HL-60 (cell line): ENCODE results near the gene DNAH7.
"Not testable (repeated sequence)": the region's sequence is repeated elsewhere in the genome, so short reads cannot be mapped to it uniquely, and the experiment has no call there.

Experiments
- DNase-seq, 2 experiments: peaks; one replicate each; pipeline ENCODE4 v3.0.0-alpha.2; 2010 to 2020; ENCODE audit warnings: low read depth in 1 of 2, low spot score in 1 of 2
- H3K27ac ChIP-seq: fragments of 250-450 bp; sonication (Bioruptor Pico); replicated peaks from 2 replicates; pipeline ENCODE4 v1.5.1; 2020; ENCODE audit warnings: mild to moderate bottlenecking, moderate library complexity
- H3K27me3 ChIP-seq: fragments of 250-450 bp; sonication (Bioruptor Pico); 2 replicates; pipeline ENCODE4 v1.5.1; 2021; ENCODE audit warnings: mild to moderate bottlenecking, moderate library complexity; ENCODE audit not compliant: insufficient read depth, poor library complexity, severe bottlenecking
- H3K4me3 ChIP-seq: replicated peaks from 2 replicates; pipeline ENCODE4 v1.5.1; 2011; ENCODE audit warnings: mild to moderate bottlenecking, control low read depth, low read length; ENCODE audit not compliant: insufficient read depth
- CTCF ChIP-seq: IDR thresholded peaks from one replicate; pipeline ENCODE4 v1.5.1; 2011; ENCODE audit warnings: low read length, control low read depth, inconsistent platforms; ENCODE audit not compliant: insufficient read depth
- GABPA ChIP-seq: IDR thresholded peaks from 2 replicates; pipeline ENCODE4 v1.6.1; 2012; ENCODE audit warnings: low read depth
- SPI1 ChIP-seq: IDR thresholded peaks from 2 replicates; pipeline ENCODE4 v1.6.1; 2012; ENCODE audit warnings: low read depth, mild to moderate bottlenecking, borderline replicate concordance
- TF ChIP-seq, protein P1 (sequence below): IDR thresholded peaks from 2 replicates; pipeline ENCODE4 v1.6.1; 2012; ENCODE audit warnings: low read depth; ENCODE audit not compliant: insufficient replicate concordance

DNAH7 gene

DNA sequence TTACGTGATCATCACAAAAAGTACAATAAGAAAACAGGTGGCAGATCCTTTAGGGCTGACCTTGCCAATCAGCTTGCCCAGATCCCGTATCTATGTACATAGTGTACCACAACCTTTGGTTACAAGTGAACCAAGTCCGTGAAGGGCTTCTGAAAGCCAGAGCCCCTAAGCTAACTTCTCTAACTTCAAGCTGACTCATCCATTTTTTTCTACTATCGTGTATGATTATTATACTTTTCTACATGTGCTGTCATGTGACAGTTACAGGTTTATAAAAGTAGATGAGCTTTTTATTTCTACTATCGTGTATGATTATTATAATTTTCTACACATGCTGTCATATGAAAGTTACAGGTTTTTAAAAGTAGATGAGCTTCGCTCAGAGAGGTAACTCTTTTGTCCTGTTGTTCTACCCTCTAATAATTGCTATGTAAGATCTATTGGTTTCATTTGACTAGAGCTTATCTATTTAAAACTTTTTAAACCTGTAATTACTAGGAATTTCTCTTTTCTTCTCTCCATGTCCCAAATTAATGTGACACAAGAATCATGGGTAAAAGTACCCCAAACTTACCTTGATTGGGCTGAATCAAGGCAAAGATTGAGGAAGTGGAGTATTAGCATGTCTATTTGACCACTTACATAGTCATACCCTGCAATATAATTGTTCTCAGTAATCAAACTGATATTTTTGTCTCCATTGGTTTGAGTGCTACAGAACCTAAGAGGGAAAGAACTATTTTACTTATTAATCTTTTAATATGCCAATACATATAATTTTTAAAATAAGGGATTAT, 29.4 kb upstream of the DNAH7 start:
- no peak for DNase-seq
- no peak overlapping the region for H3K27ac ChIP-seq
- TF ChIP-seq CTCF = no peak
- TF ChIP-seq SPI1 = peak; percentile 27; the same call in 1 of the 2 replicates
- no peaks in the 10 kb centered on the region for H3K27me3 ChIP-seq
- H3K4me3 ChIP-seq = no peak overlapping the region

- TF ChIP-seq CTCF = no peak
- no peak for TF ChIP-seq SPI1
- TF ChIP-seq, protein P1, sequence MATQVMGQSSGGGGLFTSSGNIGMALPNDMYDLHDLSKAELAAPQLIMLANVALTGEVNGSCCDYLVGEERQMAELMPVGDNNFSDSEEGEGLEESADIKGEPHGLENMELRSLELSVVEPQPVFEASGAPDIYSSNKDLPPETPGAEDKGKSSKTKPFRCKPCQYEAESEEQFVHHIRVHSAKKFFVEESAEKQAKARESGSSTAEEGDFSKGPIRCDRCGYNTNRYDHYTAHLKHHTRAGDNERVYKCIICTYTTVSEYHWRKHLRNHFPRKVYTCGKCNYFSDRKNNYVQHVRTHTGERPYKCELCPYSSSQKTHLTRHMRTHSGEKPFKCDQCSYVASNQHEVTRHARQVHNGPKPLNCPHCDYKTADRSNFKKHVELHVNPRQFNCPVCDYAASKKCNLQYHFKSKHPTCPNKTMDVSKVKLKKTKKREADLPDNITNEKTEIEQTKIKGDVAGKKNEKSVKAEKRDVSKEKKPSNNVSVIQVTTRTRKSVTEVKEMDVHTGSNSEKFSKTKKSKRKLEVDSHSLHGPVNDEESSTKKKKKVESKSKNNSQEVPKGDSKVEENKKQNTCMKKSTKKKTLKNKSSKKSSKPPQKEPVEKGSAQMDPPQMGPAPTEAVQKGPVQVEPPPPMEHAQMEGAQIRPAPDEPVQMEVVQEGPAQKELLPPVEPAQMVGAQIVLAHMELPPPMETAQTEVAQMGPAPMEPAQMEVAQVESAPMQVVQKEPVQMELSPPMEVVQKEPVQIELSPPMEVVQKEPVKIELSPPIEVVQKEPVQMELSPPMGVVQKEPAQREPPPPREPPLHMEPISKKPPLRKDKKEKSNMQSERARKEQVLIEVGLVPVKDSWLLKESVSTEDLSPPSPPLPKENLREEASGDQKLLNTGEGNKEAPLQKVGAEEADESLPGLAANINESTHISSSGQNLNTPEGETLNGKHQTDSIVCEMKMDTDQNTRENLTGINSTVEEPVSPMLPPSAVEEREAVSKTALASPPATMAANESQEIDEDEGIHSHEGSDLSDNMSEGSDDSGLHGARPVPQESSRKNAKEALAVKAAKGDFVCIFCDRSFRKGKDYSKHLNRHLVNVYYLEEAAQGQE = no peak
- TF ChIP-seq GABPA = no peak
- no peak for DNase-seq
- Histone ChIP-seq H3K27me3 (no peaks in the 10 kb centered on the region), H3K4me3 (no peak overlapping the region), H3K27ac (no peak overlapping the region)
These were observed 28.5 kb upstream of the DNAH7 start for GRCh38 chr2:196096982-196097745.

- no peak for DNase-seq
- Histone ChIP-seq H3K27me3 (no peaks in the 10 kb centered on the region), H3K4me3 (no peak overlapping the region), H3K27ac (no peak overlapping the region)
- TF ChIP-seq SPI1 = no peak
These were observed 27.6 kb upstream of the DNAH7 start for GRCh38 chr2:196096264-196096663.

DNA sequence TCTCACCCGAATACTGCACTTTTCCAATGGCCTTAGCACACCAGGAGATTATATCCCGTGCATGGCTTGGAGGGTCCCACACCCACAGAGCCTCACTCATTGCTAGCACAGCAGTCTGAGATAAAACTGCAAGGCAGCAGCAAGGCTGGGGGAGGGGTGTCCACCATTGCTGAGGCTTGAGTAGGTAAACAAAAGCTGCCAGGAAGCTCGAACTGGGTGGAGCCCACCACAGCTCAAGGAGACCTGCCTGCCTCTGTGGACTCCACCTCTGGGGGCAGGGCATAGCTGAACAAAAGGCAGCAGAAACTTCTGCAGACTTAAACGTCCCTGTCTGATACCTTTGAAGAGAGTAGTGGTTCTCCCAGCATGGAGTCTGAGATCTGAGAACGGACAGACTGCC, 20.8 kb upstream of the DNAH7 start:
- H3K27me3 ChIP-seq, H3K4me3 ChIP-seq, H3K27ac ChIP-seq, DNase-seq: not testable (repeated sequence)

GRCh38 chr2:196088203-196088602, 19.6 kb upstream of the DNAH7 start:
- no peak for DNase-seq
- no peak overlapping the region for H3K27ac ChIP-seq
- no peaks in the 10 kb centered on the region for H3K27me3 ChIP-seq
- TF ChIP-seq GABPA (no peak), SPI1 (no peak), CTCF (no peak)
- TF ChIP-seq, protein P1 = no peak
- no peak overlapping the region for H3K4me3 ChIP-seq
